Esophagus (tissue), 2 donors: Measurements from ENCODE around the gene TRPM3. TPM values are rescaled to one million over a fixed set of nuclear protein-coding genes. Genes with fewer than 3 reads are reported as not detected.

Experiments
- H3K27ac ChIP-seq, 2 donors: one replicate each; pipeline ENCODE4 v1.5.1; 2013; ENCODE audit warnings: low read depth in 2 of 2, mild to moderate bottlenecking in 2 of 2, inconsistent platforms in 1 of 2, low read length in 1 of 2, moderate library complexity in 1 of 2
- H3K27me3 ChIP-seq, 2 donors: one replicate each; pipeline ENCODE4 v1.6.1; 2013; ENCODE audit warnings: low read length in 2 of 2, control low read depth in 1 of 2, mild to moderate bottlenecking in 1 of 2; ENCODE audit not compliant: insufficient read depth in 2 of 2, control insufficient read depth in 1 of 2
- H3K36me3 ChIP-seq, 2 donors: one replicate each; pipeline ENCODE4 v1.6.1; 2013; ENCODE audit warnings: low read length in 1 of 2; ENCODE audit not compliant: control insufficient read depth in 2 of 2, insufficient read depth in 2 of 2
- H3K4me1 ChIP-seq, 2 donors: one replicate each; pipeline ENCODE4 v1.6.1; 2013; ENCODE audit warnings: low read length in 1 of 2; ENCODE audit not compliant: control insufficient read depth in 2 of 2, insufficient read depth in 2 of 2
- H3K4me3 ChIP-seq, 2 donors: one replicate each; pipeline ENCODE4 v1.5.1; 2013; ENCODE audit warnings: low read length in 2 of 2, mild to moderate bottlenecking in 2 of 2, low read depth in 1 of 2, moderate library complexity in 1 of 2
- H3K9me3 ChIP-seq, 2 donors: one replicate each; pipeline ENCODE4 v1.6.1; 2013; ENCODE audit warnings: mild to moderate bottlenecking in 2 of 2, low read depth in 1 of 2, low read length in 1 of 2, moderate library complexity in 1 of 2; ENCODE audit not compliant: control insufficient read depth in 2 of 2, insufficient read depth in 1 of 2
- WGBS, 2 donors: extraction: QIAGEN DNeasy Blood & Tissue Kit; methylation state at CpG; one replicate each; pipeline ENCODE4 v1.1.7; 2013; 5-methylcytosine and 5-hydroxymethylcytosine counted together
- polyA plus RNA-seq, 2 donors: library from polyadenylated mRNA; stranded (reverse); fragments of 200-250 nt; gene quantifications; one replicate each; pipeline ENCODE4 v1.2.3, GENCODE V29; 2013
- donor health status: healthy with polysubstance abuse.
- donor health status: Bipolar disorder and iron deficiency.

The TRPM3 gene
- polyA plus RNA-seq, 2 donors, result under 0.01 to 0.02 TPM

- Histone ChIP-seq H3K27ac (no peak overlapping the region), H3K9me3 (no peaks in the 10 kb centered on the region), H3K4me3 (no peak overlapping the region), H3K27me3 (no peaks in the 10 kb centered on the region), H3K36me3 (no peaks in the 10 kb centered on the region), H3K4me1 (no peaks in the 10 kb centered on the region)
- 24 to 39% methylated on average over 1 of the region's 1 CpG for WGBS, 2 donors
Observed at GRCh38 chr9:70902171-70902570, 219.2 kb downstream of the TRPM3 start.

DNA sequence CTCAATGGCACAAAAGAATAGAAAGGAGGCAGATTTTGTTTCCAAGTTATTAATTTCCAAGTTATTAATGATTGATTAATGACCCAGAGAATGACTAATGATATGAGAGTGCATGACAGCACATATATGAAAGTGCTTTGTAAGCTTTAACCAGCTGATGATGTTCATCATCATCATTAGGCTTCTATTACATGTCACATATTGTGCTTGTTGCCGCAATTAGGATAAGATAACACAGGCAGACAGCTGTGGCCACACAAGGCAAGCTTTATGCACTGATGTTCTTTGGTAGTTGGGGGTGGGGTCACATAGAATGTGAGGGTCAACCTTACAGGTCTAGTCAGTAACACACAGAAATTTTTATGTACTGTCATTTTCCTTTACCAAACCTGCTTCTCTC lies 219.7 kb downstream of the TRPM3 start:
- no peaks in the 10 kb centered on the region for H3K27me3 ChIP-seq
- no peaks in the 10 kb centered on the region for H3K36me3 ChIP-seq
- 58 to 80% methylated on average over 1 of the region's 1 CpG for WGBS, 2 donors
- no peak overlapping the region for H3K27ac ChIP-seq
- H3K4me1 ChIP-seq, result no peaks in the 10 kb centered on the region
- no peaks in the 10 kb centered on the region for H3K9me3 ChIP-seq
- no peak overlapping the region for H3K4me3 ChIP-seq

- Histone ChIP-seq H3K9me3 (no peaks in the 10 kb centered on the region), H3K4me1 (no peaks in the 10 kb centered on the region), H3K36me3 (no peaks in the 10 kb centered on the region), H3K27me3 (no peaks in the 10 kb centered on the region), H3K27ac (no peak overlapping the region), H3K4me3 (no peak overlapping the region)
Observed at GRCh38 chr9:70901013-70901412, 220.4 kb downstream of the TRPM3 start.

DNA sequence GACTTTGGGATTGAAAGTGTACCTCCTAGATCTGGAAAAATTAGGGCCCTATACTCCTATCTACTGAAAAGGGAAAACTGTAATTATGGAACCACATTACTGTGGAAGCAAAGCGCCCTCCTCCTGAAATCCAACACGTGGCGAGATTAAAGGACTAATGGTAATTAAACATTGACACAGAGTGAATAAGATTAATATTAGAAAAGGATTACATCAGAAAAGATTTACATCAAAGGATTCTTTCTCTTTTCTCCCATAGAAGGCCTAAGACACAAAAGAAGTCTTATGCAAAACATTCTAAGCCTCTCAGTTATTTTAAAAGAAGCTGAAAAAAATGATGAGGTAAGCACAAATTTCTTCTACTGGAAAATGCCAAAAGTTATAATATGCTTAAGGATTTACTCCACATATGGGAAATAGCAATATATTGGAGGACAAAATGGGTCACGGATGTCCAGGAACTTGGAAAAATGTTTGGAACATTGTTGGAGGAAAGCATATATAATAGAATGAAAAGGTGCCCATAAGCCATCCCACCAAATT lies 227.8 kb downstream of the TRPM3 start:
- H3K4me1 ChIP-seq, result no peaks in the 10 kb centered on the region
- no peaks in the 10 kb centered on the region for H3K27me3 ChIP-seq
- H3K36me3 ChIP-seq, result no peaks in the 10 kb centered on the region
- no peak overlapping the region for H3K4me3 ChIP-seq
- no peak overlapping the region for H3K27ac ChIP-seq
- no peaks in the 10 kb centered on the region for H3K9me3 ChIP-seq
- WGBS, 2 donors, result 65 to 68% methylated on average over 4 of the region's 4 CpGs

- WGBS, 2 donors, result 71 to 86% methylated on average over 1 of the region's 1 CpG
- Histone ChIP-seq H3K27me3 (no peaks in the 10 kb centered on the region), H3K36me3 (no peaks in the 10 kb centered on the region)
Observed at GRCh38 chr9:70888471-70888870, 232.9 kb downstream of the TRPM3 start.

DNA sequence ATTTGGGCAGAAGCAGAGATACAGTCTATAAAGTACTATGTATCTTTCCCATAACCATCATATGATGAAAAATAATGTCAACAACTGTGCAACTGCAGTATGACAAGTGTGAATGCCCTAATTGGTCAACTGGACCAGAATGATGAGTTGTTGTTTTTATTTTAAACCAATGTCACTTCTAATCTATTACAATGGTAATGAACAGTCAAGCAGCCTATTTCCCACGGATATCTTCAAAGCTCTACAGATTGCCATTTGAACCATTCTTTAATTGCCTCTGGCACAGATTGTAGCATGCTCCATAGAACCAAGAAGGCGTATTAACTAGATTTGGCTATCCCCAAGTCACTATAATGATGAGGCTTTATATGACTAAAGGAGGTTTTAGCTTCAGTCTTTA lies 233.6 kb downstream of the TRPM3 start:
- Histone ChIP-seq H3K4me3 (no peak overlapping the region), H3K4me1 (no peaks in the 10 kb centered on the region), H3K27ac (no peak overlapping the region), H3K27me3 (no peaks in the 10 kb centered on the region), H3K36me3 (no peaks in the 10 kb centered on the region), H3K9me3 (no peaks in the 10 kb centered on the region)
- WGBS, 2 donors, result 74% methylated on average over 2 of the region's 2 CpGs

More at GRCh38 chr9:70888471-70888870, 232.9 kb downstream of the TRPM3 start:
- no peaks in the 10 kb centered on the region for H3K4me1 ChIP-seq
- no peak overlapping the region for H3K27ac ChIP-seq
- no peak overlapping the region for H3K4me3 ChIP-seq
- H3K9me3 ChIP-seq, result no peaks in the 10 kb centered on the region

GRCh38 chr9:70883963-70884793 lies 237.2 kb downstream of the TRPM3 start:
- H3K9me3 ChIP-seq, result no peaks in the 10 kb centered on the region
- peaks cover 0 to 2% of the 10 kb centered on the region in 2 donors for H3K27me3 ChIP-seq
- H3K27ac ChIP-seq, result no peak overlapping the region
- H3K4me1 ChIP-seq, result no peaks in the 10 kb centered on the region
- 82% methylated on average over 7 of the region's 7 CpGs for WGBS, 2 donors
- H3K36me3 ChIP-seq, result no peaks in the 10 kb centered on the region
- H3K4me3 ChIP-seq, result no peak overlapping the region

GRCh38 chr9:70883056-70883455 lies 238.4 kb downstream of the TRPM3 start:
- Histone ChIP-seq H3K27me3 (peaks cover 0 to 2% of the 10 kb centered on the region in 2 donors), H3K4me3 (no peak overlapping the region), H3K27ac (no peak overlapping the region), H3K9me3 (no peaks in the 10 kb centered on the region), H3K4me1 (no peaks in the 10 kb centered on the region), H3K36me3 (no peaks in the 10 kb centered on the region)
- 69 to 80% methylated on average over 1 of the region's 1 CpG for WGBS, 2 donors

GRCh38 chr9:70881333-70881732 lies 240.1 kb downstream of the TRPM3 start:
- WGBS, 2 donors, result 86 to 87% methylated on average over 6 of the region's 6 CpGs
- H3K27ac ChIP-seq, result no peak overlapping the region
- H3K27me3 ChIP-seq, result peaks cover 0 to 2% of the 10 kb centered on the region in 2 donors
- no peaks in the 10 kb centered on the region for H3K9me3 ChIP-seq
- H3K4me1 ChIP-seq, result no peaks in the 10 kb centered on the region
- no peak overlapping the region for H3K4me3 ChIP-seq
- H3K36me3 ChIP-seq, result no peaks in the 10 kb centered on the region

- no peaks in the 10 kb centered on the region for H3K4me1 ChIP-seq
- no peak overlapping the region for H3K27ac ChIP-seq
- H3K27me3 ChIP-seq, result peaks cover 0 to 2% of the 10 kb centered on the region in 2 donors
- H3K36me3 ChIP-seq, result no peaks in the 10 kb centered on the region
- no peak overlapping the region for H3K4me3 ChIP-seq
- H3K9me3 ChIP-seq, result no peaks in the 10 kb centered on the region
Observed at GRCh38 chr9:70880535-70880934, 240.9 kb downstream of the TRPM3 start.
